GM21447 (cell line): ENCODE results near the gene SDS.

Experiments
- ATAC-seq: cut with Tn5 transposase; IDR thresholded peaks from one replicate; pipeline ENCODE4 v1.9.1; 2021; ENCODE audit not compliant: unreplicated experiment

The SDS gene

DNA sequence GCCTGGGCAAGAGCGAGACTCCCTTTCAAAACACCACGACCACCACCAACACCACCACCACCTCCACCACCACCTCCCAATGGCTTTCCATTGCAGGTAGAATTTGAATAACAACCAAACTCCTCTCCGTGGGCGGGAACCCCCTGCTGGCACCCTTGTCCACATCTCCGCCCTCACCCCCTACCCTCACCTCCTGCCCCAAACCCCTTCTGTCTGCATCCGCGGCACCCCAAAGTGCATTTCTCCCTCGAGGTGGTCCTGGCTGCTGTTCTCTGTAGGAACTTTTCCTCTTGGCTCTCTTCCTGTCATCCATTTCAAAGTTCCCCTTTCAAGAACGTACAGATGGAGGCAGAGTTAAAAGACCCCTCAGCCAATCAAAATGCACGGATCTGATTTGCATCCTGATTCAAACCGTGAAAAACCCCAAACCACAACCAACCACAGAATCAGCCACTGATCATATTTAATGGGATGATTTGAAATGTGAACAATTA lies 22.3 kb upstream of the SDS start:
- no peak for ATAC-seq

DNA sequence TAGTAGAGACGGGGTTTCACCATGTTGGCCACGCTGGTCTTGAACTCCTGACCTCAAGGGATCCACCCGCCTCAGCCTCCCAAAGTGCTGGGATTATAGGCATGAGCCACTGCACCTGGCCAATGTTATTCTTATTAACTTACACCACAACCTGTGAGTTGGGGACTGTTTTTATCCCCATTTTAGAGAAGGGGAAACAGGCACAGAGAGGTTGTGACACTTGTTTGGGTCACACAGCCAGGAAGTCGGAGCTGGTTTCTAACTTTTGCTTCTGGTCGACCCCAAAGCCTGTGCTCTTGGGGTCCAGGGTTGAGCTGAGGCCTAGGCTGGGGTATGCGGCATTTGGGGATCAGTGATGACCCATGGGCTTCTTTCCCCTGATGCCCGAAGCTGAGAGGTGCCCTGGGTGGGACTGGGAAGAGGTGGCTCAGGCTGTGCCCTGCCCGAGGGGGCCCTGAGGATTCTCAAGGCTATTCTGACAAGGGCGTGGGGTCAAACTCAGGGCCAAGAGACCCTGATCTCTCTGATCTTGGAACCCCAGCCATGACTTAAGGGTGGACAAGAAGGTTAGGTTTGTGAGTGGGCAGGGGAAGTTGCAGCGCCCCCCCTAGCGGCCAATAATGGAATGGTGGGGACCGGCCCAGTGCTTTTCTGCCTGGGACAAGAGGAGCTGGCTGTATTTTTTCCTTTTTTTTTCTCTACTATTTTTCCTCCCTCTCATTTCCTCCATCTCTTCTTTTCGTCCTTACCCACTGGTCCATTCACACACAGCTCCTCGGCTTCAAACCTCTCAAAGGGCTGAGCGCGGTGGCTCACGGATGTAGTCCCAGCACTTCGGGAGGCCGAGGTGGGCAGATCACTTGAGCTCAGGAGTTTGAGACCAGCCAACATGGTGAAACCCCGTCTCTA lies 21.5 kb upstream of the SDS start:
- no peak for ATAC-seq

DNA sequence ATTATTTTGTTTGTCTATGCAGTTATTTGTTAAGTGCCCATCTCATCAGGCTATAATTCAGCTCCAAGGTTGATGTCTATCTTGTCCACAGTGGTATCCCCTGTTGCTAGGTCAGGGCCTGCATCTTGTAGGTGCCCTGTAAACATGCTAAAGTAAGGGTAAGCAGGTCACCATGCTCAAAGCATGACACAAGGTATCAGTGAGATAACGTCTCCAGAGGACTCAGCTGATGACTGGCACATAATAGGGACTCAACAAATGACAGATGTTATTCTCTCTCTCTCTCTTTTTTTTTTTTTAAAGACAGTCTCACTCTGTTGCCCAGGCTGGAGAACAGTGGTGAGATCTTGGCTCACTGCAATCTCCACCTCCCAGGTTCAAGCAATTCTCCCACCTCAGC lies 20.8 kb upstream of the SDS start:
- no peak for ATAC-seq

DNA sequence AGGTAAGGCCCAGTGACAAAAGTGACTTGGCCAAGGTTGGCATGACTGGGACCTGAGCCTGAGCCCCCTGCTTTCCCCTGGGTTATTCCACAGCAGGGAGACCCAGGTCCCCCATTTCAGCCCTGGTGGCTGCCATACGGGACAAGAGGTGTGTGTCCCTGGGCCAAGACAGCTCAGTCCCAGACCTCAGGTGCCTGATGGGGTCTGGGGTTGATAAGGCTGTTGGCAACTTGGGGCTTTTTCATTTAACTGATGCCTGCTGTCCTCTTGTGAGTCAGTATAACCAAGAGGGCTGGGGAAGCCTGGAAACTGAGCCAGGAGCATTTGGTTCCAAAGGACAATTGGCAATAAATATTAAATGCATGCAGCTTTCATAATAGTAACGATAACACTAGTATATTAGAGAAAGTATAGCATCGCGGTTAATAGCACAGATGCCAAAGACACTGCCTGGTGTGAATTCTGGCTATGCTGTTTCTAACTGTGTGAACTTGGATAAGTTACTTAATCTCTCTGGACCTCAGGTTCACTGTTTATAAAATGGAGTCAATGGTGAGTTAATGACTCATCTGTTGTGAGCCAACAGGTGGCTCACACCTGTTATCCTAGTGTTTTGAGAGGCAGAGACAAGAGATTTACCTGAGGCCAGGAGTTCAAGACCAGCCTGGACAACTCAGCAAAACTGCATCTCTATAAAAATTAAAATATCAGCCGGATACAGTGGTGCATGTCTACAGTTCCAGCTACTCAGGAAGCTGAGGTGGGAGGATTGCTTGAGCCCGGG lies 19.4 kb upstream of the SDS start:
- ATAC-seq: no peak

DNA sequence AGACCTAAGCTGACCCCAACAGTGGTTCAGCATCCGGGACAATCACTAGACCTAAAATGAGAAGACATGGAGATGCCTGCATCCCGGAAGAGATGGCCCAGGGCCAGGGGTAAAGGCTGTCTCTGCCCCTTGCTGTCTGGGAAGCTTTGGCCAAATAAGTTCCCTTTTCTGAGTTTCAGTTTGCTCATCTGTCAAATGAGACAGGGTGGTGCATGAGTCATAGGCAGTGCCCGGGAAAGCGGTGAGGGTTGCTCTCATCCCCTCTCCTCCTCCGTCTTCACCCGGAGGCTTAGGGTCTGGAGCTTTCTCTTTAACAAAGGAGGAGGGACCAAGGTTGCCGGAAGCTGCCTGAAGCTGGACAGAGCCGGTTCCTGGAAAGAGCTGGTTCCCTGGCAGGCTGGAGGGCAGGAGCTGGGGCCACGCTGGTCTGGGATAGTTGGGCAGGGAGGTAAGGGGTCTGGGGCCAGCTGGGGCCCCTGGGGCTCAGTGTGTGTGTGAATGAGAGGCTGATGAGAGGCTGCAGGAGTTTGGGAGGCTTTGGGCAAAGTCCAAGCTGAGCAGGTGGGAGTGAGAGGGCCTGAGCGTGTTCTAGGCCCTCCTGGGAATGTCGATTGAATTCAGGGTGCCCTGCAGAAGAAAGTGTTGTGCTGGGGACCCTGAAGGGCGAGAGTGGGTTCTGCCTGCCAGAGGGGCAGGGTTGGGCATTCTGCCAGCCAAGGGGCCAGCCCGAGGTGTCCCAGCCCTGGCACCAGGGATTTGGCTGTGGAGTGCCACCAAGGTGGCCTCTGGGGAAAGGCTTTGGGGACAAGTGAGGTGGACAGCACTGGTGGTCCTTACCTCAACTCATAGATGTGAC lies 18.6 kb upstream of the SDS start, which contains the start of gene SDSL:
Gene SDSL (plus strand): TSS at position 351 of the 856 bp plus-strand sequence. CDS start 5,603 bp downstream, outside the sequence.
- ATAC-seq: peak; percentile 91

DNA sequence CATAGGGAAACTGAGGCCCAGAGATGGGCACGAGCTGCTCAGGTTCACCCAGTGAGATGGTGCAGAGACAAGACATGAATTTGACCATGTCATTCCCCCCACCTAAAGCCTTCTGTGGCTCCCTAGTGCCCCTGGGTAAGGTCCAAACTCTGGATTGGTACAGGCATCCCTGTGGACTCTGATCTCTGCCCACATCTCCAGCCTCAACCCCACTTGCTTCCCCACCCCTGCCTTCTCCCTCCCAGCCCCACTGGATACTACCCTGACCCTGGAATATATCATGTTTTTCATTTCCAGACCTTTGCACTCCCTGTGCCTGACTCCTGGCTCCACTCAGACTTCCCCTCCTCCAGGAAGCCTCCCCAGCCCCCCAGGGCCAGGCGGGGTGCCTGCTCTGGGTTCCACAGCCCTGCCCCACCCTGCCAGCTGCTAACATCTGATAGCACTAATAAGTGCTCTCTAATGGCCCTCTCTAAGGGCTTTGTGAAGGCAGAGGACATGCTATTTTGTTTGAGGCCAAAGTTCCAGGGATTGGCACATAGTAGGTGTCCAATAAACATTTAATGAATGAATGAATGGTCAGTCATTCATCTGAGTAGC lies 17.4 kb upstream of the SDS start:
- ATAC-seq: no peak

DNA sequence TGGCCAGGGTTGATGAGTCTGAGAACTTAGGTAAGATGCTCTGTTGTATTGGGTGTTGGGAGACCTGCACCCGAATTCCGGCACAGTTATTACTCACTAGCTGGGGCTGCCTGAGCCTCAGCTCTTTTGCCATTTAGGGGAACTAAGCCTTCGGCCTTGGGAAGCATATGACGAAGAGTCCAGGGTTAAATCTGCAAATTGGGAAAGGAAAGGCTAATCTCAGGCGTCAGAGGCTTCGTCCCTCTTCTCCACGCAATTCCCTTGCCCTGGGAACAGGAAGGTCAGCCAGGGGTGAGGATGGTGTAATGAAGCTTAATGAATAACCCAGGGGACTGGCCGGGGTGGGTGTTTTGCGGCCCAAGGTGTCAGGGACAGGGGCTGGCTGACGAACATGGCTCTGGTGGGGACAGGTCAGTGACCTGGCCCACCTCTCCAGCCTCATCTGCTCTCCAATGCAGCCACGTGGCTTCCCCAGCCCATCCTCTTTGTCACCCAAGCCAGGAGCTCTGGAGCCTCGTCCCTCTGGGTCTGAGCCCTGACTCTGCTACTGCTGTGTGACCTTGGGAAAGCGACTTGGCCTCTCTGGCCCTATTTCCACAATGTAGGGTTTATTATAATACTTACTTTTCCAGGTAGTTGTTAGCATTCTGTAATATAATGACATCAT lies 14.7 kb upstream of the SDS start:
- no peak for ATAC-seq

DNA sequence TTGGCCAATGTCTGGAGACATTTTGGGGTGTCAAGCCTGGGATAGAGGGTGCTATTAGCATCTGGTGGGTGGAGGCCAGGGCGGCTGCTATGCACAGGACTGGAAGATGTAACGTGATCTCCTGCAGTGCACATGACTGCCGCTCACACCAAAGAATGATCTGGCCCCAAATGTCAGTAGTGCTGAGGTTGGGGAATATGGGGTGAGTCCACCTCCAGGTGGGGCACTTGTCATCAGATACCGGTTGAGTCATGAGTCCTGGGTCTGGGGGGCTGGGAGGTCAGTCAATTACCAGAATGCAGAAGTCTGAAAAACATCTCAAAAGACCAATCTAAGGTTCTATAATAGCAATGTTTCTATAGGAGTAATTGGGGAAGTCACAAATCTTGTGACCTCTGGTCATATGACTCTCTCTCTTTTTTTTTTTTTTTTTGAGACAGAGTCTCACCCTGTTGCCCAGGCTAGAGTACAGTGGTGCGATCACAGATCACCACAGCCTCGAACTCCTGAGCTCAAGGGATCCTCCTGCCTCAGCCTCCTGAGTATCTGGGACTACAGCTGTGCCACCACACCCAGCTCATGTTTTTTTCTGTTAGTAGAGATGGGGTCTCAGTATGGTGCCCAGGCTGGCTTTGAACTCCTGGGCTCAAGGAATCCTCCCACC lies 12.5 kb upstream of the SDS start:
- ATAC-seq: no peak

DNA sequence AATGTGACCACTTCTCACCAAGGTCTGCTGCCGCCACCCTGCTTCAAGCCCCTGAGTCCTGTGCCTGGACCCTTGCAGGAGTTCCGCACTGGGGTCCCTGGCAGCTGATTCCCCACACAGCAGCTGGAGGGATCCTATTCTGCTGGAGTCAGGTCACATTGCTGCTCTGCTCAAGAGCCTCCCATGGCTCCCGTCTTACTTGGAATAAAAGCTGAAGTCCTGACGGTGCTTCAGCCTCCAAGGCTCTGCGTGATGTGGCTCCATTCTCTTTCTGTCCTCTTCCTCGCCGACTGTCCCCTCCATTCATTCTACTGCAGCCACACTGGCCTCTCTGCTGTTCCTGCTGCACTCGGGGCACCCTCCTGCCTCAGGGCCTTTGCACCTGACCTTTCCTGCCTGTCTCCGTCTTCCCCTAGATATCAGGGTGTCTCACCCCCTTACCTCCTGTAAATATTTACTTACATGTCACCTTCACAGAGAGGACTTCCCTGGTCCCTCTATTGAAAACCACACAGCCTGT lies 10.9 kb upstream of the SDS start:
- ATAC-seq: no peak

DNA sequence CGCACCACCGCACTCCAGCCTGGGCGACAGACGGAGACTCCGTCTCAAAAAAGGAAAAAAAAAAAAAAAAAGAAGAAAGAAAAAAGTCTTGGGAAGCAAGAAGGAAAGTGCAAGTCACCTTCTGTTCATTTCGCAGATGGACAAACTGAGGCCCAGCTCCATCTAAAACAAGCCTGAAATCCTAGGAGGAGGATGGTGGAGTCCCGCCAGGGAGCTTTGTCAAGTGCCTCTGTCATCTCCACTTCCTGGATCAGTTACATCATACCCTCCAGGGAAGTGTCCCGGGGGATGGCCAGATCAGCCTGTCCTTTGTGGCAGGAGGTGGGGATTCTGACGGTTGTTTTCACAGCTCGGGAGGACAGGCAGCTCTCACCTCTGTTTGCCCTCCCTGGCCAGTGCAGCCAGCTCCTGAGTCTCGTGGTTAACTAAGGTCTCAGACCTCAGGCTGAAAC lies 9.8 kb upstream of the SDS start:
- no peak for ATAC-seq

DNA sequence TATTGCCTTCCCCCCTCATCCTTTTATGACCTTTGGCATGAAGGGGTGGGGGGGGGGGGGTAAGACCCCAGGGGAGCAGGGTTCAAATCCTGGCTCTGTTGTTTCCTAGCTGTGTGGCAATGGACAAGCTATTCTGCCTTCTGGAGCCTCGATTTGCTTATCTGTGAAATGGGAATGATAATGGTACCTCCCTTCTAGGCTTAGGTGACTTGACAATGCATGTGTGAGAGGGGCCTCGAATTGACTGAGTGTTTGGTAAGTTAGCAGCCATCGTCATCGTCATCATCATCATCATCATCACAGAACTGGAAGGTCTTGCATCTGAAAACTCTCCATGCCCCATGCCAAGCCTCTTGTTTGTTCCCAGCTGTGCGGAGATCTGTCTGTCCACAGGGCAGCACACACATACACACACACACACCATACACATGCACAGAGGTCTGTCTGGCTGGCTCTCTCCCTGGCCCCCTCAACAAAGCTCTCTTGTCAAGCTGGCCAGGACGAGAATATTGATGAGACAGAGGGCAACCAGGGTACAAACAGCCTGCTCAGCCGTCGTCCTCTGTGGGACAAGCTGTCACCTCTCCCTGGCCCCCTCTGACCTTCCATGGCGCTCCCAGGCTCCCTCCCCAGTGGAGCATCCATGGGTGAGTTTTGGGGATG lies 5.9 kb upstream of the SDS start:
- no peak for ATAC-seq

DNA sequence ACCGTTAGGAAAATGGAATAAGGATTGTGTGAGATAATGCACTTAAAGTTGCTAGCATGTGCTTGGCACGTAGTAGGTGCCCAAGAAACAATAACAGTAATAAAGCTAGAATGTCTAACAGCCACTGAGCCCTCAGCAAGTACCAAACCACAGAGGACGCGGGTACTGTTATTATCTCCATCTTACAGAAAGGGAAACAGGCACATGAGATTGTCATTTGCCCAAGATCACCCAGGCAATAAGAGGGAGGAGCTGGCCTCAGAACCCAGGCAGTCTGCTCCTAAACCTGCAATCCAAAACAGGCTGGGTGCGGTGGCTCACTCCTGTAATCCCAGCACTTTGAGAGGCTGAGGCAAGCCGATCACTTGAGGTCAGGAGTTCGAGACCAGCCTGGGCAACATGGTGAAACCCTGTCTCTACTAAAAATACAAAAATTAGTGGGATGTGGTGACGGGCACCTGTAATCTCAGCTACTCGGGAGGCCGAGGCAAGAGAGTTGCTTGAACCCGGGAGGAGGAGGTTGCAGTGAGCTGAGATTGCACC lies 5.1 kb upstream of the SDS start:
- no peak for ATAC-seq

DNA sequence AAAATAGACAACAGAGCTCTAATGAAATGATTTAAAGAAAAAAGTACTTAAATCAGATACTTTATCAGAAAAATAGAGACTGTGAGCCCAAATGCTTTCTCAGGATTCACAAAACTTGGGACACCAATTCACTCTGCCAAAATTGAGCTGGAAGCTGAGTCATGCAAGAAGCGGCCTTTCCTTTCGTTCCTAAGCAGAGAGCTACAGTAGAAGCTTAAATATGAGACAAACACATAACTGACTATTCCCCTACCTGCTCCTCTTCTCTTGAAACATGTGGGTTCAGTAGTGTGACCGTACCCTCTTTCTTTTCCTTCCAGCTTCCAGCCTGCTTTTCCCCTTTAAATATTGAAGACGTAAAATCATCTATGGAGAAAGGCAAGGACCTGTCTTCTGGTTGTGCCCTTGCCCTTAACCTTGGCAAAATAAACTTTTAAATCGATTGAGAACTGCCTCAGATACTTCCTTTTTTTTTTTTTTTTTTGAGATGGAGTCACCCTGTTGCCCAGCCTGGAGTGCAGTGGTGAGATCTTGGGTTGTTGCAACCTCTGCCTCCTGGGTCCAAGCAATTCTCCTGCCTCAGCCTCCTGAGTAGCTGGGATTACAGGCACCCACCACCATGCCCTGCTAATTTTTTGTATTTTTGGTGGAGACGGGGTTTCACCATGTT lies 4.4 kb upstream of the SDS start:
- no peak for ATAC-seq

DNA sequence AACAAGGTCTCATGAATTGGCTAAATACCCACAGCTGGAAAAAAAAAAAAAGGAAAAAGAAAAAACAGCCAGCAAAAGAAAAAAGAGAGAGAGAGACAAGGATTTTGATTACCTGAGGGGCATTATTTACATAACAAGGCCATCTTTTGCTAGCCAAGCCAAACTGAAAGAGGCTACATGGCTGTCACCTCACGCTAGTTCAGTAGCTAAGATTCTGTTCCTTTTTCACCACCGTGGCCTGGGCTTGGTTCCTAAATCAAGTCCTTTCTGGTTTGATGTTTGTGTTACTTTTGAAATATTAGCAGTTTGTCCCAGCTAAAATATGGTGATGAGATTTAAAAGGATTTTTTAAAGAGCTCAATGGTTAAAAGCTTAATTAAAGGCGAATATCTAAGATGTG lies 2.0 kb upstream of the SDS start:
- no peak for ATAC-seq

DNA sequence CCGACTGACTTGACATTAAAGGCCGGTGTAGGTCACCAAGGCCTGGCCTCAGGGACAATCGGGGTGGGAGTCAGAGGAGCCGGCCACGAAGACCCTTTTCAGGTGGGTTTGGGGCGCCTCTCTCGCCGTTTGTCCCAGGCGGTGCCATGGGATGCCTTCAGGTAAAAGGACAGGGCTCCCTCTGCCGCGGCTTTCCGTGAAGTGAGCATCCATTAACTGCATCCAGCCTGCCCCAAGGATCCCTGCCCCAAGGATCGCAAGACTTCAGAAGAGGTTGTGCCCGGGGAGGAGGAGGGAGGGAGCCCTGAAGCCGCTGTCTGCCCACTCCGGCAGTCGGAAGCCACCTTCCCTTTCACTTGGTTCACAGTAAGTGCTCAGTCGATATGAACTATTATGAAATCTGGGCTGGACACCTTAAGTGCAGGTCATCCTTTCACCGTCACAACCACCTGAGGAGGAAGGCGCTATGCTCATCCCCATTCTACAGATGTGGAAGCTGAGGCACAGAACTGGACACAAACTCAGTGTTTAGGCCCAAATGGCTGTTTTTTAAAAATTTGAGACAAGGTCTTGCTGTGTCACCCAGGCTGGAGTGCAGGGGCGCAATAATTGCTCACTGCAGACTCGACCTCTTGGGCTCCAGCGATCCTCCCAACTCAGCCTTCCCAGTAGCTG lies 964 bp downstream of the SDS start:
- ATAC-seq: no peak

DNA sequence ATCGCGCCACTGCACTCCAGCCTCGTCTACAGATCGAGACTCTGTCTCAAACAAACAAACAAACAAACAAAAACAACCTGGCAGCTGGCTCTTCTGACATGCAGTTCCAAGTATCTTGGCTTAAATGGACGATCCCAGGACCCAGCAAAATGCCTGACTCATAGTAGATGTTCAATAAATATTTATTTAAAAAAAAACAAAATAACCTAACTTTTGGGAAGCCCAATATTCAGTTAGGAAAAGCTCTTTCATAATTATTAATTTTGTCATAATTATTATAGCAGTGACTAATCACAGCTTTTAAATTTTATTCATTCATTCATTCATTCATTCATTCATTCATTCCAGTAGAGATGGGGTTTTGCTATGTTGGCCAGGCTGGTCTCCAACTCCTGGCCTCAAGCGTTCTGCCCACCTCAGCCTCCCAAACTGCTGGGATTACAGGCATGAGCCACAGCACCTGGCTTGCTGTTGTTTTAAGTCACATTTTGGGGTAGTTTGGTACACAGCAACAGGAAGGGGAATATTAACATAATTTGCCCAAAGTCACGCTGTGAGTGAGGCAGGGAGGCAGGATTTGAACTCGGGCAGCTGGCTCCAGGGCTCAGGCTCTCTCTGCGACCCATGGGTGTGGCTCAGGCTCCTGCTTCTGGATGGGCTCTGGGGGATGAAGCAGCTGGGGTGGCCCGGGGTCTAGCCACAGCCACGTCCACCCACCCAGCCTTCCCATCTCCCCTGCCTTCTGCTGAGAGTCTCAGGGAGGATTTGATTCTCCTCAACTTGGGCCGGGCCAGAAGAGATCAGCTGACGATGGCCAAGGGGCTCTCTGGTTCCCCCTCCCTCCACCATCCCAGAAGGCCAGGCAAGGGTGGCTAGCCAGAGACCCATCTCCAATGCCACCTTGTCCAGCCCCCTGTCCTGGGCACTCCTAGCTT lies 2.4 kb downstream of the SDS start:
- ATAC-seq: no peak
